HG03575 (cell line): ENCODE measurements around the gene OR4D9.
"Not testable (repeated sequence)": the region's sequence is repeated elsewhere in the genome, so short reads cannot be mapped to it uniquely, and the experiment has no call there.

ENCODE experiments used
- ATAC-seq: cut with Tn5 transposase; IDR thresholded peaks from one replicate; pipeline ENCODE4 v1.9.1; 2021; ENCODE audit not compliant: unreplicated experiment, insufficient number of reproducible peaks, low FRiP score; ENCODE audit errors: extremely low read depth

Gene OR4D9

GRCh38 chr11:59510941-59511589, at the start of gene OR4D9:
Gene OR4D9 (plus strand): TSS chr11:59511539. CDS start chr11:59514913, 3,374 bp downstream.
- ATAC-seq: no peak

- ATAC-seq: no peak
Measured at GRCh38 chr11:59463190-59463641, 48.1 kb upstream of the OR4D9 start.

GRCh38 chr11:59473015-59473414, 38.3 kb upstream of the OR4D9 start, which contains the start of gene OR4D10:
Gene OR4D10 (plus strand): TSS chr11:59473315. CDS start chr11:59477430, 4,115 bp downstream.
- no peak for ATAC-seq

GRCh38 chr11:59475176-59475575, 36.2 kb upstream of the OR4D9 start:
- no peak for ATAC-seq

- no peak for ATAC-seq
Measured at GRCh38 chr11:59479906-59480305, 31.4 kb upstream of the OR4D9 start.

- ATAC-seq: no peak
Measured at GRCh38 chr11:59480359-59480758, 31.0 kb upstream of the OR4D9 start.

- no peak for ATAC-seq
Measured at GRCh38 chr11:59501931-59502330, 9.4 kb upstream of the OR4D9 start.

GRCh38 chr11:59503276-59503675, 8.1 kb upstream of the OR4D9 start, which contains the start of gene OR4D11:
Gene OR4D11 (plus strand): TSS chr11:59503576. CDS start chr11:59503576, 0 bp downstream.
- ATAC-seq: no peak

- ATAC-seq: no peak
Measured at GRCh38 chr11:59511675-59512074, 336 bp downstream of the OR4D9 start.

GRCh38 chr11:59520139-59520538, 8.8 kb downstream of the OR4D9 start:
- ATAC-seq: not testable (repeated sequence)

GRCh38 chr11:59520741-59521140, 9.4 kb downstream of the OR4D9 start:
- no peak for ATAC-seq

- ATAC-seq: no peak
Measured at GRCh38 chr11:59523541-59523940, 12.2 kb downstream of the OR4D9 start.

GRCh38 chr11:59528711-59529110, 17.4 kb downstream of the OR4D9 start:
- no peak for ATAC-seq

GRCh38 chr11:59532620-59533019, 21.3 kb downstream of the OR4D9 start:
- ATAC-seq: no peak

GRCh38 chr11:59534676-59535075, 23.3 kb downstream of the OR4D9 start:
- no peak for ATAC-seq

GRCh38 chr11:59542142-59542810, 30.9 kb downstream of the OR4D9 start:
- ATAC-seq: no peak

- not testable (repeated sequence) for ATAC-seq
Measured at GRCh38 chr11:59543713-59544112, 32.4 kb downstream of the OR4D9 start.

- ATAC-seq: no peak
Measured at GRCh38 chr11:59544869-59545178, 33.5 kb downstream of the OR4D9 start.

- no peak for ATAC-seq
Measured at GRCh38 chr11:59545179-59546020, 34.1 kb downstream of the OR4D9 start.
